ENCODE data around the gene ITPKB. TPM values are rescaled to one million over a fixed set of nuclear protein-coding genes. Genes with fewer than 3 reads are reported as not detected.

The ITPKB gene
- total RNA-seq, 2 experiments from 2014 or later = 47.0 to 47.4 TPM

- peak; percentile 0 for ATAC-seq
- H3K4me3 Mint-ChIP-seq = peak overlapping the region; percentile 29
- no peak for DNase-seq
- H3K9me3 Mint-ChIP-seq (ENCODE audit: insufficient read depth) = peaks cover 10% of the 10 kb centered on the region
- H3K36me3 Mint-ChIP-seq (ENCODE audit: low read depth) = peaks cover 61% of the 10 kb centered on the region
- ChIA-PET POLR2A (interaction anchor here (1.1 to 3.4 kb wide), 5 partner anchors 10 to 25 kb away, joined by 5 to 11 read pairs (median 5); partner anchors contain the start of gene ITPKB), CTCF (interaction anchor here (1.2 to 7.6 kb wide), 10 partner anchors 10 to 116 kb away, joined by 3 to 89 read pairs (median 5); no protein-coding TSS in a partner anchor)
- peaks cover 93% of the 10 kb centered on the region for H3K4me1 Mint-ChIP-seq (ENCODE audit: low read depth)
- peak overlapping the region; percentile 71 for H3K27ac Mint-ChIP-seq
- no peaks in the 10 kb centered on the region for H3K27me3 Mint-ChIP-seq (ENCODE audit: low read depth)
Measured at GRCh38 chr1:226712742-226713419, 26.2 kb downstream of the ITPKB start.

- DNase-seq (peak; percentile 83), ATAC-seq (peak; percentile 81)
- Mint-ChIP-seq H3K4me1 (ENCODE audit: low read depth) (peaks cover 85% of the 10 kb centered on the region), H3K4me3 (peak overlapping the region; percentile 48), H3K27me3 (ENCODE audit: low read depth) (no peaks in the 10 kb centered on the region), H3K9me3 (ENCODE audit: insufficient read depth) (peaks cover 10% of the 10 kb centered on the region), H3K27ac (peak overlapping the region; percentile 71), H3K36me3 (ENCODE audit: low read depth) (peaks cover 61% of the 10 kb centered on the region)
- CTCF ChIA-PET = interaction anchor here (0.8 to 7.6 kb wide), 16 partner anchors 8 to 116 kb away, joined by 3 to 89 read pairs (median 5); partner anchors contain the start of gene ITPKB
- POLR2A ChIA-PET = interaction anchor here (0.9 to 3.4 kb wide), 8 partner anchors 9 to 59 kb away, joined by 3 to 11 read pairs (median 5); partner anchors contain the start of gene ITPKB
Measured at GRCh38 chr1:226711976-226712741, 26.9 kb downstream of the ITPKB start.

GRCh38 chr1:226710501-226710900, 28.6 kb downstream of the ITPKB start:
- ATAC-seq (no peak), DNase-seq (no peak)
- H3K27ac Mint-ChIP-seq = peak overlapping the region; percentile 74
- peaks cover 78% of the 10 kb centered on the region for H3K4me1 Mint-ChIP-seq (ENCODE audit: low read depth)
- peaks cover 10% of the 10 kb centered on the region for H3K9me3 Mint-ChIP-seq (ENCODE audit: insufficient read depth)
- ChIA-PET CTCF (interaction anchor here (0.7 to 7.6 kb wide), 9 partner anchors 9 to 116 kb away, joined by 3 to 89 read pairs (median 3); no protein-coding TSS in a partner anchor), POLR2A (interaction anchor here (0.6 to 3.4 kb wide), 3 partner anchors 13 to 35 kb away, joined by 3 to 11 read pairs (median 3); partner anchors contain the start of gene ITPKB)
- peak overlapping the region; percentile 24 for H3K4me3 Mint-ChIP-seq
- peaks cover 61% of the 10 kb centered on the region for H3K36me3 Mint-ChIP-seq (ENCODE audit: low read depth)
- H3K27me3 Mint-ChIP-seq (ENCODE audit: low read depth) = no peaks in the 10 kb centered on the region

- H3K4me3 Mint-ChIP-seq = peak overlapping the region; percentile 24
- CTCF ChIA-PET = interaction anchor here (0.6 to 7.6 kb wide), 6 partner anchors 10 to 294 kb away, joined by 3 to 89 read pairs (median 3); partner anchors contain the start of gene ITPKB
- DNase-seq = no peak
- H3K9me3 Mint-ChIP-seq (ENCODE audit: insufficient read depth) = peaks cover 10% of the 10 kb centered on the region
- H3K4me1 Mint-ChIP-seq (ENCODE audit: low read depth) = peaks cover 77% of the 10 kb centered on the region
- POLR2A ChIA-PET = interaction anchor here (0.6 to 3.4 kb wide), 6 partner anchors 14 to 1157 kb away, joined by 3 to 11 read pairs (median 4); partner anchors contain the start of gene ITPKB
- H3K36me3 Mint-ChIP-seq (ENCODE audit: low read depth) = peaks cover 60% of the 10 kb centered on the region
- no peak for ATAC-seq
- peak overlapping the region; percentile 74 for H3K27ac Mint-ChIP-seq
- H3K27me3 Mint-ChIP-seq (ENCODE audit: low read depth) = no peaks in the 10 kb centered on the region
Measured at GRCh38 chr1:226709953-226710352, 29.1 kb downstream of the ITPKB start.

GRCh38 chr1:226708967-226709396, 30.1 kb downstream of the ITPKB start:
- Mint-ChIP-seq H3K4me3 (no peak overlapping the region), H3K27me3 (ENCODE audit: low read depth) (no peaks in the 10 kb centered on the region), H3K27ac (peak overlapping the region; percentile 80), H3K4me1 (ENCODE audit: low read depth) (peaks cover 77% of the 10 kb centered on the region), H3K9me3 (ENCODE audit: insufficient read depth) (peaks cover 6% of the 10 kb centered on the region), H3K36me3 (ENCODE audit: low read depth) (peaks cover 58% of the 10 kb centered on the region)
- ChIA-PET CTCF (interaction anchor here (1.1 to 7.6 kb wide), 7 partner anchors 10 to 119 kb away, joined by 3 to 89 read pairs (median 4); partner anchors contain the start of gene ITPKB), POLR2A (interaction anchor here (1.0 kb wide), 1 partner anchor 22 kb away, joined by 4 read pairs; no protein-coding TSS in a partner anchor)
- ATAC-seq = no peak
- DNase-seq = no peak

- DNase-seq (no peak), ATAC-seq (no peak)
- no peaks in the 10 kb centered on the region for H3K9me3 Mint-ChIP-seq (ENCODE audit: insufficient read depth)
- H3K4me3 Mint-ChIP-seq = no peak overlapping the region
- H3K27me3 Mint-ChIP-seq (ENCODE audit: low read depth) = no peaks in the 10 kb centered on the region
- peaks cover 76% of the 10 kb centered on the region for H3K4me1 Mint-ChIP-seq (ENCODE audit: low read depth)
- H3K36me3 Mint-ChIP-seq (ENCODE audit: low read depth) = peaks cover 57% of the 10 kb centered on the region
- POLR2A ChIA-PET = interaction anchor here (0.9 to 1.1 kb wide), 4 partner anchors 11 to 31 kb away, joined by 3 to 4 read pairs (median 3); partner anchors contain the start of gene ITPKB
- H3K27ac Mint-ChIP-seq = peak overlapping the region; percentile 80
- CTCF ChIA-PET = interaction anchor here (0.8 to 7.6 kb wide), 8 partner anchors 9 to 120 kb away, joined by 3 to 89 read pairs (median 4); no protein-coding TSS in a partner anchor
Measured at GRCh38 chr1:226708342-226708780, 30.7 kb downstream of the ITPKB start.

- ChIA-PET CTCF (interaction anchor here (1.0 to 7.6 kb wide), 3 partner anchors 27 to 122 kb away, joined by 3 to 89 read pairs (median 3); no protein-coding TSS in a partner anchor), POLR2A (no interaction called here)
- no peak overlapping the region for H3K4me3 Mint-ChIP-seq
- no peaks in the 10 kb centered on the region for H3K9me3 Mint-ChIP-seq (ENCODE audit: insufficient read depth)
- ATAC-seq (no peak), DNase-seq (no peak)
- no peak overlapping the region for H3K27ac Mint-ChIP-seq
- H3K36me3 Mint-ChIP-seq (ENCODE audit: low read depth) = peaks cover 53% of the 10 kb centered on the region
- peaks cover 72% of the 10 kb centered on the region for H3K4me1 Mint-ChIP-seq (ENCODE audit: low read depth)
- no peaks in the 10 kb centered on the region for H3K27me3 Mint-ChIP-seq (ENCODE audit: low read depth)
Measured at GRCh38 chr1:226706684-226707083, 32.4 kb downstream of the ITPKB start.

GRCh38 chr1:226704169-226704937, 34.7 kb downstream of the ITPKB start:
- ATAC-seq (no peak), DNase-seq (no peak)
- peaks cover 63% of the 10 kb centered on the region for H3K4me1 Mint-ChIP-seq (ENCODE audit: low read depth)
- H3K27me3 Mint-ChIP-seq (ENCODE audit: low read depth) = no peaks in the 10 kb centered on the region
- ChIA-PET POLR2A (interaction anchor here (1.0 to 2.5 kb wide), 7 partner anchors 18 to 50 kb away, joined by 3 to 17 read pairs (median 7); partner anchors contain the start of gene ITPKB), CTCF (interaction anchor here (0.6 to 1.7 kb wide), 7 partner anchors 12 to 78 kb away, joined by 3 to 6 read pairs (median 3); no protein-coding TSS in a partner anchor)
- no peaks in the 10 kb centered on the region for H3K9me3 Mint-ChIP-seq (ENCODE audit: insufficient read depth)
- H3K27ac Mint-ChIP-seq = peak overlapping the region; percentile 77
- H3K4me3 Mint-ChIP-seq = peak overlapping the region; percentile 71
- peaks cover 57% of the 10 kb centered on the region for H3K36me3 Mint-ChIP-seq (ENCODE audit: low read depth)

- H3K36me3 Mint-ChIP-seq (ENCODE audit: low read depth) = peaks cover 59% of the 10 kb centered on the region
- H3K4me3 Mint-ChIP-seq = peak overlapping the region; percentile 71
- ChIA-PET POLR2A (interaction anchor here (0.6 to 2.5 kb wide), 10 partner anchors 10 to 1138 kb away, joined by 3 to 17 read pairs (median 4); no protein-coding TSS in a partner anchor), CTCF (interaction anchor here (0.7 to 1.7 kb wide), 11 partner anchors 9 to 125 kb away, joined by 3 to 6 read pairs (median 4); no protein-coding TSS in a partner anchor)
- H3K27me3 Mint-ChIP-seq (ENCODE audit: low read depth) = no peaks in the 10 kb centered on the region
- peak; percentile 77 for DNase-seq
- H3K27ac Mint-ChIP-seq = peak overlapping the region; percentile 77
- peaks cover 59% of the 10 kb centered on the region for H3K4me1 Mint-ChIP-seq (ENCODE audit: low read depth)
- no peaks in the 10 kb centered on the region for H3K9me3 Mint-ChIP-seq (ENCODE audit: insufficient read depth)
- peak; percentile 82 for ATAC-seq
Measured at GRCh38 chr1:226702957-226703831, 35.9 kb downstream of the ITPKB start.
